Epithelial cell of alveolus of lung (primary cell): ENCODE data around the gene GINS3. TPM values are rescaled to one million over a fixed set of nuclear protein-coding genes. Genes with fewer than 3 reads are reported as not detected.

ENCODE experiments used
- total RNA-seq: library from RNA; depleted of rRNA; stranded (reverse); fragments of >200 nt; gene quantifications from 2 replicates; pipeline ENCODE4 v1.2.1, GENCODE V29; 2015

The GINS3 gene
- 4.4 and 7.4 TPM in 2 replicates for total RNA-seq

GRCh38 chr16:58392215-58393137 is at the start of gene GINS3:
Gene GINS3 (plus strand): TSS chr16:58392471. CDS start chr16:58392602, 131 bp downstream.

Other genes with a start within 250 kb of the GINS3 start
- gene CSNK2A2, start 194.4 kb upstream of the GINS3 start, total RNA-seq: 23.5 and 60.9 TPM in 2 replicates
- not detected in 2 replicates for gene PRSS54, start 97.4 kb upstream of the GINS3 start, total RNA-seq
- gene NDRG4, start 107.7 kb downstream of the GINS3 start, total RNA-seq: 18.7 and 28.7 TPM in 2 replicates
- gene SETD6, start 123.0 kb downstream of the GINS3 start, total RNA-seq: 3.6 and 8.5 TPM in 2 replicates
- gene CNOT1, start 237.4 kb downstream of the GINS3 start, total RNA-seq: 73.4 and 83.1 TPM in 2 replicates